Loucy (cell line): ENCODE data around the gene CFAP20DC.

ENCODE experiments used
- H2AFZ ChIP-seq: fragments of 200-600 bp; sonication (generic); 2 replicates; pipeline ENCODE4 v1.6.0; 2016; ENCODE audit warnings: antibody characterized with exemption, mild to moderate bottlenecking, low read length, moderate library complexity
- H3F3A ChIP-seq: fragments of 200-600 bp; 2 replicates; pipeline ENCODE4 v1.6.0; 2016; ENCODE audit warnings: antibody characterized with exemption, low read depth, mild to moderate bottlenecking
- H3K27me3 ChIP-seq: fragments of 200-600 bp; sonication (generic); 2 replicates; pipeline ENCODE4 v1.6.1; 2014; ENCODE audit warnings: low read length, mild to moderate bottlenecking; ENCODE audit not compliant: insufficient read depth, poor library complexity, severe bottlenecking
- H3K36me3 ChIP-seq: fragments of 200-600 bp; sonication (generic); 2 replicates; pipeline ENCODE4 v1.6.1; 2016; ENCODE audit warnings: low read length; ENCODE audit not compliant: insufficient read depth
- H3K4me1 ChIP-seq: fragments of 200-600 bp; sonication (generic); 2 replicates; pipeline ENCODE4 v1.5.1; 2014; ENCODE audit warnings: low read length, mild to moderate bottlenecking; ENCODE audit not compliant: insufficient read depth, poor library complexity, severe bottlenecking
- H3K4me2 ChIP-seq: fragments of 200-600 bp; sonication (generic); 2 replicates; pipeline ENCODE4 v1.6.0; 2014; ENCODE audit warnings: antibody characterized with exemption, low read length, low read depth, mild to moderate bottlenecking; ENCODE audit not compliant: poor library complexity, severe bottlenecking
- H3K4me3 ChIP-seq: fragments of 200-600 bp; sonication (generic); 2 replicates; pipeline ENCODE4 v1.5.1; 2014; ENCODE audit warnings: low read length, mild to moderate bottlenecking, mixed read lengths; ENCODE audit not compliant: poor library complexity, severe bottlenecking
- H3K79me2 ChIP-seq: fragments of 200-600 bp; sonication (generic); 2 replicates; pipeline ENCODE4 v1.6.1; 2014; ENCODE audit warnings: low read length; ENCODE audit not compliant: insufficient read depth
- H3K9ac ChIP-seq: fragments of 200-600 bp; sonication (generic); 2 replicates; pipeline ENCODE4 v1.6.0; 2014; ENCODE audit warnings: mild to moderate bottlenecking, low read depth, low read length, moderate library complexity; ENCODE audit not compliant: poor library complexity, severe bottlenecking
- H3K9me2 ChIP-seq: fragments of 200-600 bp; sonication (generic); replicated peaks from 2 replicates; pipeline ENCODE4 v1.6.1; 2016; ENCODE audit warnings: low read depth, low read length, mixed read lengths
- H3K9me3 ChIP-seq: fragments of 200-600 bp; sonication (generic); 2 replicates; pipeline ENCODE4 v1.6.1; 2014; ENCODE audit warnings: mild to moderate bottlenecking, antibody characterized with exemption, low read length, low read depth; ENCODE audit not compliant: insufficient read depth
- H4K20me1 ChIP-seq: fragments of 200-600 bp; sonication (generic); 2 replicates; pipeline ENCODE4 v1.6.0; 2014; ENCODE audit warnings: antibody characterized with exemption, low read length, mild to moderate bottlenecking; ENCODE audit not compliant: insufficient read depth, poor library complexity, severe bottlenecking
- CTCF ChIP-seq: fragments of 200-600 bp; sonication (generic); conservative IDR thresholded peaks from 2 replicates; pipeline ENCODE4 v1.5.1; 2014; ENCODE audit warnings: mild to moderate bottlenecking, antibody characterized with exemption, low read length
- EZH2phosphoT487 ChIP-seq: fragments of 200-600 bp; IDR thresholded peaks from 2 replicates; pipeline ENCODE4 v1.6.1; 2018; ENCODE audit warnings: antibody characterized with exemption, mild to moderate bottlenecking, moderate library complexity, borderline replicate concordance

The CFAP20DC gene

DNA sequence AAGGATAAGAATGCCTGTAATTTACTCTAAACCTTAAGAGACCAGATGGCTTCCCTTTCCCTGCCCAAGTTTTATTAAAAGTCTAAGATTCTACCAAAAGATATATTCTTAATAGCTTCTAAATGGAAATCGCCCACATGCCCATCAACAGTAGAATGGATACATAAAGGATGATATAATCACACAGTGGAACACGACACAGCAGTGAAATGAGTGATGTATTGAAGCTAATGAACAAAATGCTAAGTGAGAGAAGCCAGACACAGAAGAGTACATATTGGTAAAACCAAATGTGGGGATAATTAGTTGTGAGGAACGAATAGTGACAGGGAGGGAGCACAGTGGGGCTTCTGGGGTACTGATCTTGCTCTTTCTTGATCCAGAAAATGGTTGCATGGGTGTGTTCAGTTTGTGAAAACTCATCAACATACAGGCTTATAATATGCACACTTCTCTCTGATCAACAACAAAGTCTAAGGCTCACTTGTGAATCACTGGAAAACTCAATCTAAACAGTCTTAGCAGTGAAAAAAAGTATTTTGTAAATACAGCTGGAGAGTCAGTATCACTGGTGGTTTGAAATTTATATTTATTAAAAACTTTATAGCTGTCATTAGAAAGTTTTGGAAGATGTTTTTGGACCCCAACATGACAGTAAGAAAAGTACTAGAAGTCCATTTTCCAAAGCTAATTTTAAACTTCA is 212.5 kb downstream of the CFAP20DC start:
- Histone ChIP-seq H3K4me3 (peak overlapping the region; percentile 79), H3F3A (no peaks in the 10 kb centered on the region), H3K36me3 (no peaks in the 10 kb centered on the region), H3K9me3 (no peaks in the 10 kb centered on the region), H3K9ac (no peak overlapping the region), H3K79me2 (peaks cover 96% of the 10 kb centered on the region), H2AFZ (no peak overlapping the region), H3K9me2 (no peaks in the 10 kb centered on the region), H3K4me2 (peak overlapping the region; percentile 67), H3K4me1 (peaks cover 61% of the 10 kb centered on the region), H4K20me1 (peaks cover 17% of the 10 kb centered on the region), H3K27me3 (no peaks in the 10 kb centered on the region)
- no peak for TF ChIP-seq EZH2phosphoT487
- TF ChIP-seq CTCF = no peak

GRCh38 chr3:58835086-58835485 is 214.7 kb downstream of the CFAP20DC start:
- H3K4me2 ChIP-seq = peak overlapping the region; percentile 67
- no peaks in the 10 kb centered on the region for H3K9me3 ChIP-seq
- H3K79me2 ChIP-seq = peaks cover 87% of the 10 kb centered on the region
- peaks cover 9% of the 10 kb centered on the region; the same call in 1 of the 2 replicates for H3K36me3 ChIP-seq
- peaks cover 48% of the 10 kb centered on the region for H3K4me1 ChIP-seq
- H3K9me2 ChIP-seq = no peaks in the 10 kb centered on the region
- H2AFZ ChIP-seq = no peak overlapping the region
- H3F3A ChIP-seq = no peaks in the 10 kb centered on the region
- H4K20me1 ChIP-seq = peaks cover 17% of the 10 kb centered on the region
- no peaks in the 10 kb centered on the region for H3K27me3 ChIP-seq
- no peak overlapping the region for H3K9ac ChIP-seq
- H3K4me3 ChIP-seq = no peak overlapping the region
- TF ChIP-seq EZH2phosphoT487 (no peak), CTCF (no peak)

DNA sequence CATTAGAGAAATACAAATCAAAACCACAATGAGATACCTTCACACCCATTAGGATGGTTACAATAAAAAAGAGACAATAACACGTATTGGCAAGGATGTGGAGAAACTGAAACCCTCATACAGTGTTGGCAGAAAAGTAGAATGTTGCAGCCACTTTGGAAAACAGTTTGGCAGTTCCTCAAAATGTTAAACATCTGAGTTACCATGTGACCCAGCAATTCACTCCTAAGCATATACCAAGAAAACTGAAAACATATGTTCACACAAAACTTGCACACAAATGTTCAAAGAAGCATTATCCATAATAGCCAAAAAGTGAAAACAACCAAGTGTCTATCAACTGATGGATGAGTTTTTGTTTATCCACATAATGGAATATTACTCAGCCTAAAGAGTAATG is 216.3 kb downstream of the CFAP20DC start:
- Histone ChIP-seq H3K27me3 (no peaks in the 10 kb centered on the region), H3F3A (no peaks in the 10 kb centered on the region), H3K4me1 (peaks cover 32% of the 10 kb centered on the region), H3K79me2 (peaks cover 71% of the 10 kb centered on the region), H3K9me3 (no peaks in the 10 kb centered on the region), H3K9me2 (no peaks in the 10 kb centered on the region), H2AFZ (no peak overlapping the region), H4K20me1 (peaks cover 7% of the 10 kb centered on the region), H3K36me3 (peaks cover 20% of the 10 kb centered on the region; the same call in 1 of the 2 replicates), H3K9ac (no peak overlapping the region), H3K4me3 (no peak overlapping the region), H3K4me2 (peak overlapping the region; percentile 31)
- TF ChIP-seq CTCF (no peak), EZH2phosphoT487 (no peak)
